Measurements from ENCODE around the gene RWDD4.

GRCh38 chr4:183645326-183645725, 13.7 kb downstream of the RWDD4 start:
- TF ChIP-seq CTCF (optimal IDR thresholded peaks at IDR 0.05 in 1 of 3, IDR thresholded peaks at IDR 0.05 in 1 of 3, conservative IDR thresholded peaks at IDR 0.05 in 1 of 3; ENCODE audit: extremely low read depth in 1 of 3, insufficient read depth in 2 of 3, low read length in 3 of 3): no peak
- no peak for TF ChIP-seq EZH2 (IDR thresholded peaks at IDR 0.05; ENCODE audit: low read length)

Measured in keratinocyte (primary cell).